ENCODE data around the gene UBFD1. TPM values are rescaled to one million over a fixed set of nuclear protein-coding genes. Genes with fewer than 3 reads are reported as not detected.

Gene UBFD1
- total and polyA plus RNA-seq, 2 experiments from 2014 or later = 66.9 to 277 TPM

DNA sequence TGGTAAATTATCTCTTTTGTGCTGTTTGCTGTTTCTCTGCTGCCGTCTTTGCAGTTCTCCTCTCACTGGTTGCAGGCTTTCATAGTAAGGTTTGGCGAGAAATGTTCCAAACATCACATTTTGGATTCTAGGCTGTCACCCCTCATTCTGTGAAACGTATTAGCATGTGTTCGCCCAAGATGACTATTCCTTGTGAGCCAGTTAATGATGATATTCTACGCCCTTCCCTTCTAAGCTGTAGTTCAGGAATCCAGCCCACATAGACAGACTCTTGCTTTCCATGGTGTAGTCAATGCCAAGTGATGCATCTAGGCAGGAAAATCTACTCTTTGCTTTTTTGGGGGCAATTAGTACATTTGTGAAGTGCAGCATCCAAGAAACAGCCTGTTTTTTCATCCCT lies 14.4 kb downstream of the UBFD1 start:
- Histone ChIP-seq H3K4me3 (no peak overlapping the region), H3K27ac (no peak overlapping the region), H3K27me3 (no peaks in the 10 kb centered on the region), H3K9me3 (ENCODE audit: low read depth) (no peaks in the 10 kb centered on the region), H3K4me1 (ENCODE audit: low read depth) (no peaks in the 10 kb centered on the region), H3K36me3 (peaks cover 36% of the 10 kb centered on the region)
- no peak for DNase-seq (ENCODE audit: low read depth in 1 of 2, low spot score in 1 of 2)
- TF ChIP-seq, protein P1, sequence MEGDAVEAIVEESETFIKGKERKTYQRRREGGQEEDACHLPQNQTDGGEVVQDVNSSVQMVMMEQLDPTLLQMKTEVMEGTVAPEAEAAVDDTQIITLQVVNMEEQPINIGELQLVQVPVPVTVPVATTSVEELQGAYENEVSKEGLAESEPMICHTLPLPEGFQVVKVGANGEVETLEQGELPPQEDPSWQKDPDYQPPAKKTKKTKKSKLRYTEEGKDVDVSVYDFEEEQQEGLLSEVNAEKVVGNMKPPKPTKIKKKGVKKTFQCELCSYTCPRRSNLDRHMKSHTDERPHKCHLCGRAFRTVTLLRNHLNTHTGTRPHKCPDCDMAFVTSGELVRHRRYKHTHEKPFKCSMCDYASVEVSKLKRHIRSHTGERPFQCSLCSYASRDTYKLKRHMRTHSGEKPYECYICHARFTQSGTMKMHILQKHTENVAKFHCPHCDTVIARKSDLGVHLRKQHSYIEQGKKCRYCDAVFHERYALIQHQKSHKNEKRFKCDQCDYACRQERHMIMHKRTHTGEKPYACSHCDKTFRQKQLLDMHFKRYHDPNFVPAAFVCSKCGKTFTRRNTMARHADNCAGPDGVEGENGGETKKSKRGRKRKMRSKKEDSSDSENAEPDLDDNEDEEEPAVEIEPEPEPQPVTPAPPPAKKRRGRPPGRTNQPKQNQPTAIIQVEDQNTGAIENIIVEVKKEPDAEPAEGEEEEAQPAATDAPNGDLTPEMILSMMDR (IDR thresholded peaks at IDR 0.05; ENCODE audit: low read depth, low read length) = no peak

DNA sequence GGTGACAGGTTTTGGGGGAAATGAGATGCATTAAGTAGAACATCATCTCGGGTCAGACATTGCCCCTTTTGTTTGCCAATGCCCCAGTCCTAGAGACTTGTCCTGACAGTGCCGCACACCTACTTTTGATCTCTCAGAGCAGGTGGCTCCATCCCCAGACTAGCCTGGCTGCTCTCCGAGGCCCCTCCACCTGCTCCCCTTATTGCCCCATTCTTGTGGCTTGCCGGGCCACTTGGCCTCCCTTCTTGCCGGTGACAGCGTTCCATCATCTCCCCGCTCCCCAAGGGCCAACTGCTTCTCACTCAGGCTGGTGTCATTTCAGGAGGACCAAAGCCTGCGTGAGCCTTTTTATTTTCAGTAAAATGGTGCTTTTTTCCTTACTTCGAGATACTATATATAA lies 14.9 kb downstream of the UBFD1 start:
- H3K4me1 ChIP-seq (ENCODE audit: low read depth) = no peaks in the 10 kb centered on the region
- no peak for DNase-seq (ENCODE audit: low read depth in 1 of 2, low spot score in 1 of 2)
- H3K9me3 ChIP-seq (ENCODE audit: low read depth) = no peaks in the 10 kb centered on the region
- no peaks in the 10 kb centered on the region for H3K27me3 ChIP-seq
- H3K27ac ChIP-seq = no peak overlapping the region
- TF ChIP-seq, protein P1 (IDR thresholded peaks at IDR 0.05; ENCODE audit: low read depth, low read length) = no peak
- no peak overlapping the region for H3K4me3 ChIP-seq
- H3K36me3 ChIP-seq = peaks cover 31% of the 10 kb centered on the region

DNA sequence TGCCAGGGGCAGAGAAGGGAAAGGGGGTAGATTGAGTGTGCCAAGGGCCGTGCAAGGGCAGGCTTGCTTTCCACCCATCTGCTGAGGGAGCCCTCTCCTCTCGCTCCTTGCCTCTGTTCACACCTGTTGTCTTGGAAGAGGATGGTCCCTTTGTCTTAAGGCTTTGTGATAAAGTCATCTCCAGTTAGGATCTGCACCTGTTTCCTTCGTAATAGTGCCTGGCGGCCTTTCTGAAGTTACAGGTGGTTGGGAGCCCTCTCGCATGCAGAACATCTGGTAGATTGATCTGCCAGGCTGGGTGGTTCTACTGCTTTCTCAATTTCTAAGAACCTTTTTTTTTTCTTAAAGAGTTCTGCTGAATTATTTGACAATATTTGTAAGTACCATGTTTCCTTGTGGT lies 16.3 kb downstream of the UBFD1 start:
- H3K4me3 ChIP-seq = no peak overlapping the region
- H3K9me3 ChIP-seq (ENCODE audit: low read depth) = no peaks in the 10 kb centered on the region
- peaks cover 26% of the 10 kb centered on the region for H3K36me3 ChIP-seq
- no peak for DNase-seq (ENCODE audit: low read depth in 1 of 2, low spot score in 1 of 2)
- H3K27me3 ChIP-seq = no peaks in the 10 kb centered on the region
- TF ChIP-seq, protein P1 (IDR thresholded peaks at IDR 0.05; ENCODE audit: low read depth, low read length) = no peak
- no peaks in the 10 kb centered on the region for H3K4me1 ChIP-seq (ENCODE audit: low read depth)
- no peak overlapping the region for H3K27ac ChIP-seq

DNA sequence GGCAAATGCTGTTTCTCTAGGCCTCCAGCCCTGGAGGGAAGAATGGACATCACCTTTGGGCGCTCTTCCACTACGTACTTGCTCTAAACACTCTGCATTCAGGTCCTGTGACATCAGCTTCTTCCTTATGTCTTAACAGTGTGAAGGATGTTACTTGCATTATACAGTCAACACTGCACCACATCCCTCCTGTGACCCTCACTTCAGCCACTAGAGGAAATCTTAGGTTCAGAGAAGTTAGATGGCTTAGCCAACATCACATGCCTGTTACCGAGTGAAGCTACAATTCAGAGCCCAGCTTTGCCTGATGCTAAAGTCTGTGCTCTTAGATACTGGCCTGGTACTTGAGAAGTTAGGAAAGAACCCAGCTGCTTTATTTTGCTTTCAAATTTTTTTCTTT lies 18.3 kb downstream of the UBFD1 start:
- H3K4me3 ChIP-seq = no peak overlapping the region
- no peaks in the 10 kb centered on the region for H3K4me1 ChIP-seq (ENCODE audit: low read depth)
- H3K9me3 ChIP-seq (ENCODE audit: low read depth) = no peaks in the 10 kb centered on the region
- H3K27me3 ChIP-seq = no peaks in the 10 kb centered on the region
- H3K27ac ChIP-seq = no peak overlapping the region
- TF ChIP-seq, protein P1 (IDR thresholded peaks at IDR 0.05; ENCODE audit: low read depth, low read length) = no peak
- DNase-seq (ENCODE audit: low read depth in 1 of 2, low spot score in 1 of 2) = no peak
- H3K36me3 ChIP-seq = peaks cover 28% of the 10 kb centered on the region

DNA sequence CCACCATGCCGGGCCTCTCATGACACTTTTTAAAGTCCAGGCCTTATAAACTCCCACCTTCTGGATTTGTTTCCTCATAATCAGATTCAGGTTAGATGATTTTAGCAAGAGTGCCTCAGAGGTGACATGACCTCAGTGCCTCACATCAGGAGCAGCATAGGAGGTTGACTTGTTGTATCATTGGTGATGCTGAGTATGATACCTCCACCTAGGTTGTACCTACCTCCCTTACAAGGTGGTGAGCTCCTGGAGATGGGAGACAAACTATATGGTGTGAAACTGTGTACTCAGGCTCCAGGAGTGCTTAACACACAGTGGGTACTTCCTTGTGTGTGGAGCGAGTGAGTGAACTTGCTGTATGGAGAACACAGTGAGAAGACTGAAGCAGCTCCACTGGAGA lies 20.0 kb downstream of the UBFD1 start:
- no peak for DNase-seq (ENCODE audit: low read depth in 1 of 2, low spot score in 1 of 2)
- H3K4me1 ChIP-seq (ENCODE audit: low read depth) = no peaks in the 10 kb centered on the region
- no peaks in the 10 kb centered on the region for H3K27me3 ChIP-seq
- H3K27ac ChIP-seq = peak overlapping the region; percentile 60
- TF ChIP-seq, protein P1 (IDR thresholded peaks at IDR 0.05; ENCODE audit: low read depth, low read length) = no peak
- peaks cover 22% of the 10 kb centered on the region for H3K36me3 ChIP-seq
- no peak overlapping the region for H3K4me3 ChIP-seq
- H3K9me3 ChIP-seq (ENCODE audit: low read depth) = no peaks in the 10 kb centered on the region
